Peyer's patch (tissue), 4 donors: ENCODE measurements around the gene CAPRIN1. TPM values are rescaled to one million over a fixed set of nuclear protein-coding genes. Genes with fewer than 3 reads are reported as not detected.

Experiments
- DNase-seq, 3 donors: peaks; one replicate each; pipeline ENCODE4 v3.0.0-alpha.2; 2017 to 2019
- H3K27ac ChIP-seq, 4 donors: fragments of 200-600 bp; sonication (generic); one replicate each; pipeline ENCODE4 v1.5.1; 2016 to 2019
- H3K27me3 ChIP-seq, 2 donors: fragments of 200-600 bp; sonication (generic); one replicate each; pipeline ENCODE4 v1.5.1; 2019
- H3K36me3 ChIP-seq, 3 donors: fragments of 200-600 bp; sonication (generic); one replicate each; pipeline ENCODE4 v1.5.1; 2016 to 2019
- H3K4me1 ChIP-seq, 4 donors: fragments of 200-600 bp; sonication (generic); one replicate each; pipeline ENCODE4 v1.5.1; 2016 to 2019
- H3K4me3 ChIP-seq, 4 donors: fragments of 200-600 bp; sonication (generic); 1 replicate in 3 of 4; 2 replicates in 1 of 4; pipeline ENCODE4 v1.5.1; 2016 to 2019; ENCODE audit warnings: mild to moderate bottlenecking in 1 of 4
- H3K9me3 ChIP-seq, 4 donors: fragments of 200-600 bp; sonication (generic); one replicate each; pipeline ENCODE4 v1.5.1; 2016 to 2019; ENCODE audit warnings: mild to moderate bottlenecking in 1 of 4
- POLR2A ChIP-seq, 2 donors: fragments of 450-650 bp; IDR thresholded peaks; one replicate each; pipeline ENCODE4 v1.5.1; 2017; ENCODE audit warnings: antibody characterized with exemption in 2 of 2, mild to moderate bottlenecking in 2 of 2, moderate library complexity in 2 of 2
- total RNA-seq, 4 donors: library from RNA; depleted of rRNA; stranded (reverse); fragments of >200 nt; gene quantifications; one replicate each; pipeline ENCODE4 v1.1.0, GENCODE V29; 2016
- TF ChIP-seq, protein P1 (sequence below), 6 experiments: fragments of 450-650 bp in 4 of 6; fragments of 200-600 bp in 2 of 6; sonication (generic) in 1 of 6; IDR thresholded peaks; one replicate each; pipeline ENCODE4 v1.5.1; 2017 to 2019; ENCODE audit warnings: antibody characterized with exemption in 6 of 6, mild to moderate bottlenecking in 3 of 6, moderate library complexity in 1 of 6

The CAPRIN1 gene
- total RNA-seq, 4 donors from 2014 or later = 107 to 158 (median 142) TPM

DNA sequence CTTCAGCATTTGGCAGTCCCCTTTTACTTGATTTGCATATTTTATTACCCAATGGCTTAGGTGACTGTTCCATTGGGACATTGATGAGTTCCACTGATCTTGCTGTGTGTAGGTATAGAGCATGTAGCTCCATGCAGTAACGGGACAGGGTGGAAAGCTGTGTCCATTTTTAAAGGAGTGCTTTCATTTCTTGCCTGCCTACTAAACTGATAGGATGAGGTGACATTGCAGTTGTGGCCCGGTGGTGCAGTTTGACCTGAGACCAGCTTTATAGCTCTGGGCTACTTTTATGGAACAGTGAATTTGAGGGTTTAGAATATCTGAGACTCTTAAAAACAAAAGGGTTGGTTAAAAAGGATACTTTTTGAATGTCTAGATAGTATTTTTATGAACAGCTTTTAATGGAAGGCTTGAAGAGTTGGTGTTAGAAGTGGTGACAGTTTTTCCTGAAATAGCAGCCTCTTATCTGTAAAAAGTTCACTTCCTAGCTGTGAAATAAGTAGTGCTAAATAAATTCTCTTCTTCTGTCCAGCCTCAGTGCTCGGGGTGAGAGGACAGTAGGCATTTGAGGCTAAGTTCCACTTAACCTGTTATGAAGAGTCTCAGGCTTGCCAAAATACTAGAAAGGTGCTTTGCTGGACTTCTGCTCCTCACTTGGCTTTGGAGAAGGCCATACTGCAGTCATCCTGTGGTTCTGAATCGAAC is 80.9 kb downstream of the CAPRIN1 start:
- H3K36me3 ChIP-seq = peaks cover 0 to 89% (median 3%) of the 10 kb centered on the region in 3 donors

DNA sequence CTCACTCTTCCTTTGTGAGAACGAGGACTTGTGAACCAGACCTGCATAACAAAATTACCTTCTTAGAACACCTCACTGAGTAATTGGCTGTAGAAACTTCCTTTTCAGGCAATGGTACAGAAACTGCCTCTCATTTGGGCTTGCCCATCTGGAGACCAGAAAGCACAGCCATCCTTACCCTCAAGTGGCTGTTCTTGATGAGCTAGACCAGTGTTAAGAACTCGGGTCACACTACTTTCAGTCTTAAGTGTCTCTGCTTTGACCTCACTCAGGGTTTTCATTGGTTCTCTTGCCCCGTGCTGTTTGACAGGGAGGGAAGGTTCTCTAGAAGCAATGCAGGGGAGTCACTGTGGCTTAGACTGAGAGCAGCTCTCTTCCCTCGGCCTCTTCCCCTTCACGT is 83.2 kb downstream of the CAPRIN1 start:
- H3K36me3 ChIP-seq = peaks cover 0 to 93% (median 3%) of the 10 kb centered on the region in 3 donors
- TF ChIP-seq, protein P1, sequence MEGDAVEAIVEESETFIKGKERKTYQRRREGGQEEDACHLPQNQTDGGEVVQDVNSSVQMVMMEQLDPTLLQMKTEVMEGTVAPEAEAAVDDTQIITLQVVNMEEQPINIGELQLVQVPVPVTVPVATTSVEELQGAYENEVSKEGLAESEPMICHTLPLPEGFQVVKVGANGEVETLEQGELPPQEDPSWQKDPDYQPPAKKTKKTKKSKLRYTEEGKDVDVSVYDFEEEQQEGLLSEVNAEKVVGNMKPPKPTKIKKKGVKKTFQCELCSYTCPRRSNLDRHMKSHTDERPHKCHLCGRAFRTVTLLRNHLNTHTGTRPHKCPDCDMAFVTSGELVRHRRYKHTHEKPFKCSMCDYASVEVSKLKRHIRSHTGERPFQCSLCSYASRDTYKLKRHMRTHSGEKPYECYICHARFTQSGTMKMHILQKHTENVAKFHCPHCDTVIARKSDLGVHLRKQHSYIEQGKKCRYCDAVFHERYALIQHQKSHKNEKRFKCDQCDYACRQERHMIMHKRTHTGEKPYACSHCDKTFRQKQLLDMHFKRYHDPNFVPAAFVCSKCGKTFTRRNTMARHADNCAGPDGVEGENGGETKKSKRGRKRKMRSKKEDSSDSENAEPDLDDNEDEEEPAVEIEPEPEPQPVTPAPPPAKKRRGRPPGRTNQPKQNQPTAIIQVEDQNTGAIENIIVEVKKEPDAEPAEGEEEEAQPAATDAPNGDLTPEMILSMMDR (IDR thresholded peaks at IDR 0.05) = no peak
- TF ChIP-seq POLR2A (IDR thresholded peaks at IDR 0.05) = no peak
- no peaks in the 10 kb centered on the region for H3K4me1 ChIP-seq
- no peak overlapping the region for H3K27ac ChIP-seq
- no peak for DNase-seq
- H3K4me3 ChIP-seq = no peak overlapping the region
- H3K9me3 ChIP-seq = no peaks in the 10 kb centered on the region
- no peaks in the 10 kb centered on the region for H3K27me3 ChIP-seq

More for the DNA sequence above, 80.9 kb downstream of the CAPRIN1 start:
- Histone ChIP-seq H3K9me3 (no peaks in the 10 kb centered on the region), H3K27me3 (no peaks in the 10 kb centered on the region), H3K4me1 (no peaks in the 10 kb centered on the region), H3K27ac (no peak overlapping the region), H3K4me3 (no peak overlapping the region)
- DNase-seq = no peak
- no peak for TF ChIP-seq POLR2A (IDR thresholded peaks at IDR 0.05)
- TF ChIP-seq, protein P1 (IDR thresholded peaks at IDR 0.05) = no peak

DNA sequence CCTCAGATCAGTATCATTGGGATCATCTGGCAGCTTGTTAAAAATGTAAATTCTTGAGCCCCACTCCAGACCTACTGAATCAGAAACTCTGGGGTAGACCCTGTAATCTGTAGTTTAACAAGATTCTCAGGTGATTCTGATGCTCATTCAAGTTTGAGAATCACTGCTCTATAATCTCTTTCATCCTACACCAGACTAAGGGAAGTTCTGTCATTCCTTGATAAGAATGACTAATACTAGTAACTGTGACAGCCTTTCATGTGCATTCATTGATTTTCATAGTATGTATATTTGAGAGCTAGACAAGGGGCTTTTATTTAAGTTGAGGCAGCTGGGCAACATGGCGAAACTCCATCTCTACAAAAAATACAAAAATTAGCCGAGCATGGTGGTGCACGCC is 83.9 kb downstream of the CAPRIN1 start:
- no peak overlapping the region for H3K4me3 ChIP-seq
- no peaks in the 10 kb centered on the region for H3K9me3 ChIP-seq
- H3K36me3 ChIP-seq = peaks cover 0 to 97% (median 3%) of the 10 kb centered on the region in 3 donors
- no peak overlapping the region for H3K27ac ChIP-seq
- no peak for TF ChIP-seq POLR2A (IDR thresholded peaks at IDR 0.05)
- TF ChIP-seq, protein P1 (IDR thresholded peaks at IDR 0.05) = no peak
- H3K27me3 ChIP-seq = no peaks in the 10 kb centered on the region
- H3K4me1 ChIP-seq = no peaks in the 10 kb centered on the region
- DNase-seq = no peak

DNA sequence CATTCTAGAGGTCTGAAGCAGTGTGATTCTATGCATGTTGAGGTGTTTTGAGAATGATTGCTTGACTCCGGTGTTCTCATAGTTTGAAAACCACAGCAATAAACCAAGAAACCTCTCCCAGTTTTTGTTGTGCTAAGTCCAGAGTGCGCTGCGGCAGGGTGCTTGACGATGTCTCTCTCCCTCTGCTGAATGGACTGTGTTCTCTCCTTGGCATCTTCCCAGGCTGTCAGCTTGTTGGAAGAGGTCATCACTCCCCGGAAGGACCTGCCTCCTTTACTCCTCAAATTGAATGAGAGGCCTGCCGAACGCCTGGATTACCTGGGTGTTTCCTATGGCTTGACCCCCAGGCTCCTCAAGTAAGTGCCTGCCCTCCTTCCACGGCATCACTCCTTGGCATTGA is 84.9 kb downstream of the CAPRIN1 start:
- no peak for DNase-seq
- TF ChIP-seq, protein P1 (IDR thresholded peaks at IDR 0.05) = no peak
- no peak for TF ChIP-seq POLR2A (IDR thresholded peaks at IDR 0.05)
- Histone ChIP-seq H3K4me1 (no peaks in the 10 kb centered on the region), H3K27ac (no peak overlapping the region), H3K9me3 (no peaks in the 10 kb centered on the region), H3K4me3 (no peak overlapping the region), H3K27me3 (no peaks in the 10 kb centered on the region), H3K36me3 (peaks cover 0 to 97% (median 3%) of the 10 kb centered on the region in 3 donors)

DNA sequence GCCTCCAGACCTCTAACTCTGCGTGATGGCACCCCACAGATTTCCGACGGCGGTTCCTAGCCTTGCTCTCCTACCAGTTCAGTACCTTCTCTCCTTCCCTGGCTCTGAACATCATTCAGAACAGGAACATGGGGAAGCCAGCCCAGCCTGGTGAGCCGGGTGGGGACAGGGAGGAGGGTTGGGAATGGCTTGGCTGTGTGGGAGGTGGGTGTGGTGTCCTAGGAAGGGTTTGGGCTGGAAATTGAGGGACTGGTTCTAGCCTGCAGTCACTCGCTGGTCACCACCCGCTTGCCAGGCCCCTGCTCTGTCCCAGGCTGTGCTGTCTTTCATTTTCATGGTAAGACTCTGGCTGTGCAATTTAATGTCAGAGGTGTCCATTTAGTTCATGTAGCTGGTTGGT is 87.8 kb downstream of the CAPRIN1 start:
- Histone ChIP-seq H3K36me3 (peaks cover 0 to 99% (median 0%) of the 10 kb centered on the region in 3 donors), H3K4me1 (no peaks in the 10 kb centered on the region), H3K4me3 (no peak overlapping the region), H3K9me3 (no peaks in the 10 kb centered on the region), H3K27ac (no peak overlapping the region), H3K27me3 (no peaks in the 10 kb centered on the region)
- DNase-seq = peak in 1 of 3 donors; percentile 44
- no peak for TF ChIP-seq POLR2A (IDR thresholded peaks at IDR 0.05)
- TF ChIP-seq, protein P1 (IDR thresholded peaks at IDR 0.05) = no peak
